IMR-90 (cell line): ENCODE measurements around the gene CALM1. TPM values are rescaled to one million over a fixed set of nuclear protein-coding genes. Genes with fewer than 3 reads are reported as not detected.

Source experiments
- ATAC-seq: fragments of 200-7000 bp; cut with Tn5 transposase; 2 replicates; pipeline ENCODE4 v1.9.1; 2020; ENCODE audit warnings: low read depth, mild to moderate bottlenecking, moderate library complexity
- BruUV-seq: library from RNA; stranded (reverse); fragments of 400-500 nt; replicated peaks from 2 replicates; lab custom pipeline; 2021; lab: Mats Ljungman, UMichigan
- CTCF ChIA-PET: fragments of 300-600 bp; formaldehyde crosslinking; extraction: SDS; loops from one replicate; lab custom pipeline; 2021; ENCODE audit warnings: antibody characterized with exemption; lab: Yijun Ruan, JAX
- POLR2A ChIA-PET: fragments of 300-600 bp; sonication (Branson Sonifier 250); formaldehyde crosslinking; loops from one replicate; lab custom pipeline; 2022; ENCODE audit warnings: antibody characterized with exemption; ENCODE audit not compliant: unreplicated experiment; lab: Charles Lee
- DNase-seq: peaks from one replicate; pipeline ENCODE4 v3.0.0; 2013
- H2AFZ ChIP-seq: replicated peaks from 2 replicates; pipeline ENCODE3; 2013; ENCODE audit warnings: low read length, mild to moderate bottlenecking; ENCODE audit not compliant: poor library complexity
- H2AK5ac ChIP-seq: 2 replicates; pipeline ENCODE4 v1.6.1; 2013; ENCODE audit warnings: low read depth, low read length, inconsistent platforms
- H2AK9ac ChIP-seq: replicated peaks from 2 replicates; pipeline ENCODE3; 2013; ENCODE audit warnings: mild to moderate bottlenecking, low read depth, low read length, moderate library complexity; ENCODE audit not compliant: poor library complexity
- H2BK120ac ChIP-seq: 2 replicates; pipeline ENCODE4 v1.6.1; 2013; ENCODE audit warnings: low read depth, low read length, inconsistent platforms
- H2BK15ac ChIP-seq: 3 replicates; pipeline ENCODE4 v1.6.1; 2013; ENCODE audit warnings: low read depth, low read length, inconsistent platforms
- H2BK20ac ChIP-seq: 2 replicates; pipeline ENCODE4 v1.6.1; 2013; ENCODE audit warnings: low read depth, mild to moderate bottlenecking, inconsistent platforms, low read length, moderate library complexity
- H2BK5ac ChIP-seq: 2 replicates; pipeline ENCODE4 v1.6.1; 2013; ENCODE audit warnings: mild to moderate bottlenecking, low read depth, low read length, inconsistent platforms; ENCODE audit not compliant: poor library complexity, severe bottlenecking
- H3K14ac ChIP-seq: replicated peaks from 2 replicates; pipeline ENCODE4 v1.6.1; 2013; ENCODE audit warnings: low read depth, low read length, inconsistent platforms
- H3K18ac ChIP-seq: 2 replicates; pipeline ENCODE4 v1.6.1; 2013; ENCODE audit warnings: low read depth, low read length, control low read depth
- H3K23ac ChIP-seq: 2 replicates; pipeline ENCODE4 v1.6.1; 2013; ENCODE audit warnings: low read depth, low read length, inconsistent platforms
- H3K27ac ChIP-seq: 2 replicates; pipeline ENCODE4 v1.5.1; 2013; ENCODE audit warnings: mild to moderate bottlenecking, control low read depth, low read length; ENCODE audit not compliant: insufficient read depth
- H3K27me3 ChIP-seq: 2 replicates; pipeline ENCODE4 v1.6.1; 2013; ENCODE audit warnings: low read length; ENCODE audit not compliant: control insufficient read depth, insufficient read depth
- H3K36me3 ChIP-seq: 2 replicates; pipeline ENCODE4 v1.6.1; 2013; ENCODE audit warnings: low read length, mixed read lengths; ENCODE audit not compliant: control insufficient read depth, insufficient read depth
- H3K4ac ChIP-seq: 2 replicates; pipeline ENCODE4 v1.6.1; 2013; ENCODE audit warnings: low read depth, low read length, inconsistent platforms
- H3K4me1 ChIP-seq: 2 replicates; pipeline ENCODE4 v1.6.1; 2013; ENCODE audit warnings: low read length, mixed read lengths; ENCODE audit not compliant: control insufficient read depth, insufficient read depth
- H3K4me2 ChIP-seq: 2 replicates; pipeline ENCODE4 v1.6.1; 2013; ENCODE audit warnings: low read depth, mild to moderate bottlenecking, control low read depth, low read length, moderate library complexity
- H3K4me3 ChIP-seq: 2 replicates; pipeline ENCODE4 v1.5.1; 2013; ENCODE audit warnings: low read depth, mild to moderate bottlenecking, control low read depth, low read length, moderate library complexity; ENCODE audit not compliant: insufficient read depth
- H3K56ac ChIP-seq: 2 replicates; pipeline ENCODE4 v1.6.1; 2013; ENCODE audit warnings: low read length, inconsistent platforms; ENCODE audit not compliant: insufficient read depth; ENCODE audit errors: extremely low read depth
- H3K79me1 ChIP-seq, 2 experiments: 2 replicates each; pipeline ENCODE4 v1.6.1; 2013; ENCODE audit warnings: low read length in 2 of 2, inconsistent platforms in 1 of 2, low read depth in 1 of 2
- H3K9ac ChIP-seq: 2 replicates; pipeline ENCODE4 v1.6.1; 2013; ENCODE audit warnings: low read depth, low read length, control low read depth
- H3K9me1 ChIP-seq: 2 replicates; pipeline ENCODE4 v1.6.1; 2013; ENCODE audit warnings: low read length, inconsistent platforms; ENCODE audit not compliant: insufficient read depth
- H3K9me3 ChIP-seq: 2 replicates; pipeline ENCODE4 v1.6.1; 2013; ENCODE audit warnings: low read length; ENCODE audit not compliant: control insufficient read depth, insufficient read depth
- H4K20me1 ChIP-seq: 2 replicates; pipeline ENCODE4 v1.6.1; 2013; ENCODE audit warnings: low read length, inconsistent platforms; ENCODE audit not compliant: insufficient read depth
- H4K5ac ChIP-seq: 2 replicates; pipeline ENCODE4 v1.6.1; 2013; ENCODE audit warnings: mild to moderate bottlenecking, low read depth, low read length, control low read depth
- H4K8ac ChIP-seq, 2 experiments: 2 replicates each; pipeline ENCODE4 v1.6.1; 2013; ENCODE audit warnings: low read depth in 2 of 2, low read length in 2 of 2, control low read depth in 1 of 2, inconsistent platforms in 1 of 2
- H4K91ac ChIP-seq: 2 replicates; pipeline ENCODE4 v1.6.1; 2013; ENCODE audit warnings: low read depth, low read length, inconsistent platforms; ENCODE audit not compliant: insufficient read depth
- BHLHE40 ChIP-seq: fragments of 150-350 bp; IDR thresholded peaks from 2 replicates; pipeline ENCODE4 v1.6.1; 2016; ENCODE audit warnings: mild to moderate bottlenecking, low read depth, low read length
- CEBPB ChIP-seq: IDR thresholded peaks from 2 replicates; pipeline ENCODE4 v1.6.1; 2012; ENCODE audit warnings: low read depth, low read length, improper control_type of control experiment
- CHD1 ChIP-seq: IDR thresholded peaks from 2 replicates; pipeline ENCODE4 v1.6.1; 2012; ENCODE audit warnings: low read depth, low read length, improper control_type of control experiment
- ELK1 ChIP-seq: fragments of 150-350 bp; IDR thresholded peaks from 2 replicates; pipeline ENCODE4 v1.6.1; 2016; ENCODE audit warnings: low read depth, mild to moderate bottlenecking, low read length, moderate library complexity, borderline replicate concordance
- FOS ChIP-seq: fragments of 150-350 bp; IDR thresholded peaks from 2 replicates; pipeline ENCODE4 v1.6.1; 2016; ENCODE audit warnings: low read depth, low read length
- MAFK ChIP-seq: IDR thresholded peaks from 2 replicates; pipeline ENCODE4 v1.6.1; 2012; ENCODE audit warnings: low read depth, low read length, improper control_type of control experiment
- MAZ ChIP-seq: IDR thresholded peaks from 2 replicates; pipeline ENCODE4 v1.6.1; 2012; ENCODE audit warnings: low read depth, mild to moderate bottlenecking, low read length, improper control_type of control experiment, moderate library complexity, borderline replicate concordance
- MXI1 ChIP-seq: IDR thresholded peaks from 2 replicates; pipeline ENCODE4 v1.6.1; 2012; ENCODE audit warnings: low read depth, mild to moderate bottlenecking, low read length, moderate library complexity, borderline replicate concordance
- NFE2L2 ChIP-seq: fragments of 150-350 bp; IDR thresholded peaks from 2 replicates; pipeline ENCODE4 v1.6.1; 2016; ENCODE audit warnings: low read depth, mild to moderate bottlenecking, low read length
- RAD21 ChIP-seq: IDR thresholded peaks from 2 replicates; pipeline ENCODE4 v1.6.1; 2012; ENCODE audit warnings: low read length, improper control_type of control experiment
- RCOR1 ChIP-seq: IDR thresholded peaks from 2 replicates; pipeline ENCODE4 v1.6.1; 2012; ENCODE audit warnings: mild to moderate bottlenecking, low read length, improper control_type of control experiment; ENCODE audit not compliant: insufficient replicate concordance
- RFX5 ChIP-seq: IDR thresholded peaks from 2 replicates; pipeline ENCODE4 v1.8.0; 2012; ENCODE audit warnings: low read depth, mild to moderate bottlenecking, low read length, moderate library complexity
- SMC3 ChIP-seq: fragments of 150-350 bp; IDR thresholded peaks from 2 replicates; pipeline ENCODE4 v1.6.1; 2016; ENCODE audit warnings: low read depth, mild to moderate bottlenecking, antibody characterized with exemption, low read length, moderate library complexity
- USF2 ChIP-seq: fragments of 150-350 bp; IDR thresholded peaks from 2 replicates; pipeline ENCODE4 v1.6.1; 2017; ENCODE audit warnings: mild to moderate bottlenecking, antibody characterized with exemption, low read length, low read depth
- WGBS, 2 experiments: methylation state at CpG; one replicate each; pipeline versions ENCODE4 v1.1.5 to v1.1.7; 2013; ENCODE audit warnings: missing lambda C conversion rate in 2 of 2; ENCODE audit not compliant: insufficient read length in 1 of 2; ENCODE audit errors: extremely low coverage in 2 of 2; 5-methylcytosine and 5-hydroxymethylcytosine counted together
- dilution Hi-C: fragments of 300-500 bp; cut with HindIII; formaldehyde crosslinking; loops from one replicate; pipeline ENCODE4 v1.14.3; 2018; ENCODE audit warnings: low sequenced_read_pairs; ENCODE audit not compliant: unreplicated experiment
- in situ Hi-C: fragments of 300-500 bp; cut with MboI; formaldehyde crosslinking; loops from 3 replicates; pipeline ENCODE4 v1.14.3; 2019; ENCODE audit warnings: low sequenced_read_pairs, inconsistent platforms, mixed read lengths
- intact Hi-C: fragments of 100-400 bp; cut with micrococcal nuclease; formaldehyde crosslinking; loops from 2 replicates; pipeline ENCODE4 v1.10.0; 2022
- polyA plus RNA-seq, 3 experiments: library from polyadenylated mRNA; depleted of rRNA; stranded (reverse); fragments of >200 nt; gene quantifications; 2 replicates each; pipeline ENCODE4 v1.2.3, GENCODE V29; 2012; ENCODE audit warnings: low replicate concordance in 1 of 3
- total RNA-seq: library from RNA; depleted of rRNA; stranded (reverse); fragments of >200 nt; gene quantifications from 2 replicates; pipeline ENCODE4 v1.2.3, GENCODE V29; 2012

The CALM1 gene
- total and polyA plus RNA-seq, 2 of the 4 experiments (the other 2 are of a cell fraction): 72.9 to 188 TPM

DNA sequence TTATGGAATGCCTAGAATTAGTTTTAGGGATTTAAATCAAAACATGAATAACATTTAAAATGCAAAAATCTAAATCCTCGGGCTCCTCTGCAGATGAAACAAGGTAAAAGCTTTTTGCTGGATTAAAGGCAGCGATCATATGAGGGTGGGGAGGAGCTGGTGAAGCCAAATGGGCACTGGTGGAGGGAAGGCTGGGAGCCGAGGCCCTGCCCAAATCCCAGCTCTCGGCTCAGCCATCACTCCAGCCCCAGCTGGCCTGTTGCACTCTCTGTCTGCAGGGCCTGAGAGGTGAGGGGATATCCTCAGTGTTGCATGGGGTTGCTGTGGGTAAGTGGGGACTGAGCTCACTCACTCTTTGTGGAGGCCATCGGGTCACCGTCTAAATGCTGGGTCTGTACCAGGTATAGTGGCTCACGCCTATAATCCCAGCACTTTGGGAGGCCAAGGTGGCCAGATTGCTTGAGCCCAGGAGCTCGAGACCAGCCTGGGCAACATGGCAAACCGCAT is 28.6 kb downstream of the CALM1 start:
- Histone ChIP-seq H3K27ac (no peak overlapping the region), H2BK15ac (no peak overlapping the region), H3K4me2 (no peak overlapping the region), H4K20me1 (no peaks in the 10 kb centered on the region), H3K4me1 (no peaks in the 10 kb centered on the region), H3K27me3 (peaks cover 5% of the 10 kb centered on the region), H4K8ac (no peak overlapping the region), H2AK5ac (no peak overlapping the region), H3K9me3 (peaks cover 5% of the 10 kb centered on the region; the same call in 1 of the 2 replicates), H4K91ac (no peak overlapping the region), H3K9ac (no peak overlapping the region), H3K36me3 (no peaks in the 10 kb centered on the region), H3K9me1 (no peaks in the 10 kb centered on the region), H3K4me3 (no peak overlapping the region), H3K14ac (no peak overlapping the region), H3K18ac (no peak overlapping the region), H3K4ac (no peak overlapping the region), H2AK9ac (peak overlapping the region; percentile 70), H2BK120ac (no peak overlapping the region), H2BK20ac (no peak overlapping the region), H2BK5ac (no peak overlapping the region), H3K79me1 (no peaks in the 10 kb centered on the region), H3K56ac (no peak overlapping the region), H3K23ac (no peak overlapping the region), H4K5ac (no peak overlapping the region), H2AFZ (no peak overlapping the region)
- in situ Hi-C loops: no loop called here
- ChIA-PET POLR2A (no interaction called here), CTCF (interaction anchor here (0.5 to 0.6 kb wide), 2 partner anchors 97 to 1687 kb away, joined by 3 read pairs; no protein-coding TSS in a partner anchor)
- TF ChIP-seq RAD21: no peak
- TF ChIP-seq MAFK: no peak
- TF ChIP-seq NFE2L2: no peak
- TF ChIP-seq USF2: no peak
- TF ChIP-seq RFX5: no peak
- no peak for TF ChIP-seq RCOR1
- no peak for TF ChIP-seq MXI1
- no peak for TF ChIP-seq SMC3
- TF ChIP-seq CEBPB: no peak
- no peak for TF ChIP-seq BHLHE40
- TF ChIP-seq ELK1: no peak
- TF ChIP-seq CHD1: no peak
- TF ChIP-seq FOS: no peak
- no peak for TF ChIP-seq MAZ
- no TSS peak for BruUV-seq
- intact Hi-C loops: no loop called here
- ATAC-seq (no peak), DNase-seq (no peak)
- WGBS, 2 experiments: 93% methylated on average over 5 of the region's 9 CpGs; no CpG with 5 or more reads in 1 of the 2 experiments
- dilution Hi-C loops: no loop called here
